Omental fat pad (tissue), 4 donors: ENCODE results near the gene BOK. TPM values are rescaled to one million over a fixed set of nuclear protein-coding genes. Genes with fewer than 3 reads are reported as not detected.

ENCODE experiments used
- ATAC-seq: fragments of 150-250 bp; one replicate; pipeline ENCODE4 v1.9.1; 2016; ENCODE audit warnings: mild to moderate bottlenecking, moderate library complexity; ENCODE audit not compliant: low FRiP score
- DNase-seq: peaks from one replicate; pipeline ENCODE4 v3.0.0-alpha.2; 2019; ENCODE audit warnings: low spot score
- total RNA-seq, 4 donors: library from RNA; depleted of rRNA; stranded (reverse); fragments of >200 nt; gene quantifications; one replicate each; pipeline ENCODE4 v1.1.0, GENCODE V29; 2016
- TF ChIP-seq, protein P1 (sequence below), 3 donors: fragments of 450-650 bp; IDR thresholded peaks; one replicate each; pipeline ENCODE4 v1.5.1; 2016 to 2017; ENCODE audit warnings: antibody characterized with exemption in 3 of 3, mild to moderate bottlenecking in 3 of 3, moderate library complexity in 2 of 3

BOK gene
- total RNA-seq, 4 donors from 2014 or later = 79.6 to 179 (median 88.2) TPM

DNA sequence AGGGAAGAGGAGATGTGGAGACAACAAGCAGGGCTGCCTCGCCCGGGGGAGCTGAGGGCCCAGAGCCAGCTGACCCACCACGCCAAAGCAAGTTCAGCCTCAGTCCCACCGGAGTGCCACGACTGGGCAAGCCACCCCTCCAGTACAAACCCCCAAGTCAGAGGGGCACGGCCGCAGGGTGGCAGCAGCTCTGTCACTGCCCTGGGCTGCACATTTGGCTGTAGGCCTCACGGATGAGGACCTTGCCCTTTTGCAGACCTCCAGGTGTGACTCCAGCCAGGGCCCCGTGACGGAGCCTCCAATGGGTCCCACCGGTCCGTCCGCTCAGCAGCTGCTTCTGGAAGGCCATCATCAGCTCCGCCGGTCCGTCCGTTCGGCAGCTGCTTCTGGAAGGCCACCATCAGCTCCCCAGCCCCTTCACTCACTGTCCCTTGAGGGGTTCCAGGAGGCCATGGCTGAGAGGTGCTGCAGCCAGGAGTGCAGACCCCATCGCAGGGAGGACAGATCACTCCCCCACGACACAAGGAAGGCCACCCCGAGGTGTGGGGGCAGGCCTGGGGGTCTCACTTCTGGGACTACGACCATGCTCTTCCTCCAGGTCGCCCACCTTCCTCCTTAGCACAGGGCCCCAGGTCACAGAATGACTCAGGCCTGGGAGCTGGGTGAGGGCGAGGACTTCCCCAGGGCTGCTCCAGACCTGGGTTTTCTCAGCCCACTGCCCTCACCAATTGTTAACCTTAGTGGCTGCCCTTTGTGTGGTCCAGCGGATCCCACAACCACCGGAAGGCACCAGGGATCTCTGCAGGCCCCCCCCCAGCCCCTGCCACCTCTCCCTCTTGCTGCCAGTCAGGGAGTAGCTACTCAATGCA is 25.6 kb upstream of the BOK start:
- no peak for ATAC-seq
- no peak for DNase-seq
- TF ChIP-seq, protein P1, sequence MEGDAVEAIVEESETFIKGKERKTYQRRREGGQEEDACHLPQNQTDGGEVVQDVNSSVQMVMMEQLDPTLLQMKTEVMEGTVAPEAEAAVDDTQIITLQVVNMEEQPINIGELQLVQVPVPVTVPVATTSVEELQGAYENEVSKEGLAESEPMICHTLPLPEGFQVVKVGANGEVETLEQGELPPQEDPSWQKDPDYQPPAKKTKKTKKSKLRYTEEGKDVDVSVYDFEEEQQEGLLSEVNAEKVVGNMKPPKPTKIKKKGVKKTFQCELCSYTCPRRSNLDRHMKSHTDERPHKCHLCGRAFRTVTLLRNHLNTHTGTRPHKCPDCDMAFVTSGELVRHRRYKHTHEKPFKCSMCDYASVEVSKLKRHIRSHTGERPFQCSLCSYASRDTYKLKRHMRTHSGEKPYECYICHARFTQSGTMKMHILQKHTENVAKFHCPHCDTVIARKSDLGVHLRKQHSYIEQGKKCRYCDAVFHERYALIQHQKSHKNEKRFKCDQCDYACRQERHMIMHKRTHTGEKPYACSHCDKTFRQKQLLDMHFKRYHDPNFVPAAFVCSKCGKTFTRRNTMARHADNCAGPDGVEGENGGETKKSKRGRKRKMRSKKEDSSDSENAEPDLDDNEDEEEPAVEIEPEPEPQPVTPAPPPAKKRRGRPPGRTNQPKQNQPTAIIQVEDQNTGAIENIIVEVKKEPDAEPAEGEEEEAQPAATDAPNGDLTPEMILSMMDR (IDR thresholded peaks at IDR 0.05) = no peak

DNA sequence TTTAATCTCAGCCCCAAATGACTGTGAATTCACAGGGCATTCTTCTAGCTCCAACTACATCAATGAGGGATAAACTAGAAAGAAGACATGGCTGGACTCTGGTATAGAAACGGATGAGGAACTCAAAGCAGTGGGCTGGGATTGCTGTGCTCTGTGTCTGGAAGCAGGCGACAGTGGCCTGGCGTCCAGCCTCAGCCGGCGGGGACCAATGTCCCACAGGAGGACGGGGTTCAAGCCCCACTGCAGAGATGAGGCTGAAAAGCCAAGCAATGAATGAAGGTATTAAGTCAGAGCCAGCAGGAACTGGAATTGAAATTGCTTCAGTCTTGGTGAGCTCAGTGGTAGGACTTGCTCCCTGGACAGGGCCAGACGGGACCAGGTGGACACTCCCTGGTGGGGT is 24.3 kb upstream of the BOK start:
- ATAC-seq (no peak), DNase-seq (no peak)
- TF ChIP-seq, protein P1 (IDR thresholded peaks at IDR 0.05) = no peak

DNA sequence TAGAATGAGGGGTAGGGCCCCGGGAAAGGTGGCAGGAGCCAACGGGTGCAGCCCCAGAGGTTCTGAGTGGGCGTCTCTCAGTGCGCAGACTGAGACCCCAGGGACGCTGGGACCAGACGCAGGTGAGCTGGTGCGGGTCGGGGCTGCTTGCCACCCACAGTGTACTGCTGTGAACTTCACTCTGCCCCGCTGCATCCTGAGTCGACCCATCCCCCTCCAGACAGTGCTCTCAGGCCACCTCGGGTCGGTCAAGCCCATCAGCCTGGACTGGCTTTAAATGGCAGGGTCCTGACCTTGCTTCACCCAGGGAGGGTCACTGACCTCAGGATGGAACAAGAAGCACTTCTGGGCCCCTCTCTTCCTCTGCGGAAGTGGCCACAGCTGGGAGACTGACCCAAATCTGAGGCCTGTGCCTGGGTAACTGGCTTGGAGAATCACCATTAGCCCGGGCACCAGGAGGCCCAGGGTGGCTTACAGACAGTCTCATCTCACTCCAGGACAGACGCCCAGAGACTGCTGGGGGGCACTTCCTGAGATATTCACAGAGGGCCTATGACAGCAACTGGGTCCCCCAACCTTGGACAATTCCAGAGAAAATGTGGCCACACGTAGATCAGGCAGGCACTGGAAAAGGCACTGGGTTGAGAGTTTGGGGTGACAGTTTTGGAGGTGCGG is 23.7 kb upstream of the BOK start:
- DNase-seq (no peak), ATAC-seq (no peak)
- TF ChIP-seq, protein P1 (IDR thresholded peaks at IDR 0.05) = no peak

DNA sequence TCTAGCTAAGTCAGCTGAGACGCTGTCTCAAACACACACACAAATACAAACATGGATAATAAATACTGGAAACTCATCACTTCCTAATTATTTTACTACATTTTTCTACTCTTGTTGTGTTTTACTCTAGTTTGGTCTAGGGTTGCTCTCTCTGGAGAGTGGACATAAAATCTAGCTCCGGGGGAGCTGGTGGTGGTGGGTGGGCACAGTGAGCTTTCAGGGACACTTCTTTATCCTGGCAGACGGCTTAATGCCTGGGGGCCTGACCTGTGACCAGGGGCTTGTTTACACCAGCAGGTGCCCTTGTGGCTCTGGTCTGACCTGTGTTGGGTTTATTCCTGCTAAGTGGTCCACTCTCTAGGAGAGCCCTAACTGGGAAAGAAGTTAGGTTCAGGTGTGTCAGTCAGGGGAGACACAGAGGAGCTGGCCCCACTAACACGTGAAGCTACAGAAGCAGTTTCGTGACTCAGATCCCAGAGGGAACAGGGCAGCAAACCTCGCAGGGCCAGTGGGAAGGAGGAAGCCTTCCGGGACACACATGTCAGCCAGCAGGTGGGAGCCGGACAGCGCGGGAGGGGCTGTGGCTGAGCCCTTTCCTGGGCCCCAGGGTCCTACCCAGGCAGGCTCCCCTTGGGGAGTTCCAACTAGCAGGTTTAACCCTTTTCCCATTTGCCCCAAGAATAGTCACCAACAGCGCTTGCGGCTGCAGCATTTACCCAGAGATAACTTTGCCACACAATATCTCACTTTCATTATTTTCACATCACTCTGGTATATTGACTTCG is 22.5 kb upstream of the BOK start:
- no peak for DNase-seq
- TF ChIP-seq, protein P1 (IDR thresholded peaks at IDR 0.05) = no peak
- ATAC-seq = no peak

DNA sequence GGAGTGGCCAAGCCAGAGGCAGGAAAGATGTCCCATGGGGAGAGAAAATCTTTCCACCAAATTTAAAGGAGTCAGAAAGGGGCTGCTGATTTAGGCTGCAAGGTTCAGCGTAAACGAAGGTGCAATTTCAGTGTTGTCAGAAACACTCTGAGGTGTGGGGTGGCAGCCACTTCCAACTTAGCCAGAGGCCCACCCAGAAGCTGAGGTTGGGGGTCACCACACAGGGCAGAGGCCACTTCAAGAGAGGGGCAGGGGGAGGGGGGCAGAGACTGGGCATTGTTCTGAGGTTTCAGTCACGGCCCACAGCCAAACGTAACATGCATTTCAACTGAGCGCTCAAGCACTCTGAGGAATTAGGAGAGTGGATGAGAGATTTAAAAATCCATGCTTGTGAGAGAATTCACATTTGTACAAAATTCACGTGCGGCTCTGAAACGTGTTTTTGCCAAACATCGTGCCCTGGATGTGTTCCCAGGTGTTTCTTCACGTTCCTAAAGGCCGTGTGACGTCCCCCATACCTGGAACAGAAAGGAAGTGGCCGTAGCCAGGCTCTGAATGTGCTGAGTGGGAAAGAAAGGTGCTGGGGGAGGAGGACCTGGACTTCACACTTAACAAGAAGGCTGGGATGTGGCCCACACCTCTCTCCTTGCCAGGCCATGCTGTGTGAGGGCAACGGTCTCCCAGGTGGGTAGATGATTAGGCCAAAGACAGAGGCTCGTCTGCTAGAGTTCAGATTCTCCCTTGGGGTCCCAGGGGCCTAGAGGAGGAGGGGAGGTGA is 19.5 kb upstream of the BOK start:
- DNase-seq (no peak), ATAC-seq (no peak)
- TF ChIP-seq, protein P1 (IDR thresholded peaks at IDR 0.05) = no peak

DNA sequence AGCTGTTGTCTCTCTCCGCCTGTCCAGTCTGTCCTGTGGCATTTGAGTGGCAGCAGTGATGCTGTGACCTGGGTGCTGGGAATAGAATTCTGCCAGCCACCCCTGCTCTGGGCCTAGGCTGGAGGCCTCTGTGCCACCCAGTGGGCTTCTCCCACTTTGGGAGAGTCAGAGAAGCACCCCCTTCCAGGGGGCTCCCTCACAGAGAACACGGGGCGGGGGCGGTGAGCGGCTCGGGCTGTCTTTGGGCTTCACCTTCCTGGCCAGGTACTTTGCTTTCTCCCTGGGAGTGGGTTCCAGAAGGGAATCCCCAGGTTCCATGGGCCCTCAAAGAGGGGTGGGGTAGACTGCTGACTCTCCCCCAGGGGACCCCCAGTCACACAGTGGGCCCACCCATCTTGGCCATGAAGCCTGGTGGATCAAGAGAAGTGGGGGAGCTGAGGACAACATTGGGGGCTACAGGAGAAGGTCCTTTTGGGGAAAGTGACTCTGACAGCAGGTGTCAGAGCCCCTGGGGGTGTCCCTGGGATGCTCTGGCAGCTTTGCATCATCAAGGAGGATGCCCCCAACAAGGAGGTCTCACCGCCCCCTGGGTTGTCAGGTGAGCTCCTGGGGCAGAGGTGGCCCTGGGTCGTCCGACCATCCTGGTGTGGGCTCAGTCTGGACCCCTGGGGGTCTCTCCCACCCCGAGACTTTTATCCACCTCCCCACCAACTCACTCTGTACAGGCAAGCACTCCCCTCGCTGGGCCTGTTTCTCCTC is 18.8 kb upstream of the BOK start:
- no peak for DNase-seq
- ATAC-seq = no peak
- TF ChIP-seq, protein P1 (IDR thresholded peaks at IDR 0.05) = no peak
